ENCODE results near the gene LANCL1. TPM values are rescaled to one million over a fixed set of nuclear protein-coding genes. Genes with fewer than 3 reads are reported as not detected.
"Not testable (repeated sequence)": the region's sequence is repeated elsewhere in the genome, so short reads cannot be mapped to it uniquely, and the experiment has no call there.

Gene LANCL1
- total RNA-seq, 2 experiments from 2014 or later, result 43.3 to 45.4 TPM

DNA sequence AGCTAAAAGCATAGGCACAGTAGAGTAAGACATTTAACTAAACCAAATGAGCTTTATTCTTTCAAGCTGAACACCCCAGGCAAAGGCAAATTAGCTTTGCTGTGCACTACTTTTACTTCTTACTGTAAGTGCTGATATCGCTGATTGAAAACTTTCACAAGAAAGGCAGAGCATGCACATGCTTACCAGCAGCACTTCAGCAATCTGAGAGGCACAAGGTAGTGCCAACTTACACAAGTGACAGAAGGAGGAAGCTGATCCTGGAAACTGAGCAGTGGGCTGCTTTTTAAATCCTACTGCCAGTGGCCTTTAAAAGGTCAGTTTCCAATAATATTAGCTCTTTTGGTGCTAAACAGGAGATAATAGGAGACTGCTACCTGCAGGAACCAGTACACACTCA is 43.9 kb downstream of the LANCL1 start:
- no peak for DNase-seq
- Mint-ChIP-seq H3K36me3 (ENCODE audit: low read depth) (peaks cover 82% of the 10 kb centered on the region), H3K27ac (no peak overlapping the region), H3K27me3 (no peaks in the 10 kb centered on the region), H3K4me3 (no peak overlapping the region), H3K4me1 (no peaks in the 10 kb centered on the region), H3K9me3 (ENCODE audit: low read depth) (peaks cover 17% of the 10 kb centered on the region)
- ChIA-PET CTCF (no interaction called here), POLR2A (no interaction called here)
- no peak for ATAC-seq
- intact Hi-C loops (cut with DNase I, micrococcal nuclease), result no loop called here

DNA sequence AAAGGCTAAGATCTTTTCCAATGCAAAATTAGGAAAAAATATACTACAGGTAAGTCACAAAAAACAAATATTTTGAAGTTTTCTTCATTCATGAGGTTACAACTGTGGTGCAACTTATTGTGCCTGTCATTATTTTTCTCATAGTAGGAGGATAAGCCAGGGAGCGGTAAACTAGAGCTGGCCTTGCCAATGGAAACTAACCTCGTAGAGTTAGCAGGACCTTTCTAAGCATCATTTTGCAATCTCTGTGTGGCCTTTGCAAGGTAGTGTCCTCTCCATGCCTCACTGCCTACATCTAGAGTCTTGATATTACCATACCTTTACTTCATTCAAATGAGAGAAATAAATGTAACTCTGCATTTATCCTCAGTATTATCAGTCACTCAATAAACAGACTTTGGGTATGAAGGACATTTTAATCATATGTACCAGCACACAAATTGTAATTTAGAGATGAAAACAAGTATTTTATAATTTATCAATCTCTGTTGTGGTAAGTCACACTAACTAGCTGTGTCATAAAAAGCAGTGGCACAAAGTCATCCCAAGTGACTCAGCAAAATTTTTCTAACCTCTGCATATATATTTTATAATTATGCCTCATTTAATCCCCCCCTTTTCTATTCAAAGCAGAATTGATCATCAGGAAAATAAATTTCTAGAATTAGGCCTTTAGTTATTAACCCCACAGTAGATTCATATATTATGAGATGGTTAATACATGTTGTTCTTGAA is 47.0 kb downstream of the LANCL1 start:
- ATAC-seq, result no peak
- intact Hi-C loops (cut with DNase I, micrococcal nuclease), result no loop called here
- peaks cover 39% of the 10 kb centered on the region for H3K9me3 Mint-ChIP-seq (ENCODE audit: low read depth)

DNA sequence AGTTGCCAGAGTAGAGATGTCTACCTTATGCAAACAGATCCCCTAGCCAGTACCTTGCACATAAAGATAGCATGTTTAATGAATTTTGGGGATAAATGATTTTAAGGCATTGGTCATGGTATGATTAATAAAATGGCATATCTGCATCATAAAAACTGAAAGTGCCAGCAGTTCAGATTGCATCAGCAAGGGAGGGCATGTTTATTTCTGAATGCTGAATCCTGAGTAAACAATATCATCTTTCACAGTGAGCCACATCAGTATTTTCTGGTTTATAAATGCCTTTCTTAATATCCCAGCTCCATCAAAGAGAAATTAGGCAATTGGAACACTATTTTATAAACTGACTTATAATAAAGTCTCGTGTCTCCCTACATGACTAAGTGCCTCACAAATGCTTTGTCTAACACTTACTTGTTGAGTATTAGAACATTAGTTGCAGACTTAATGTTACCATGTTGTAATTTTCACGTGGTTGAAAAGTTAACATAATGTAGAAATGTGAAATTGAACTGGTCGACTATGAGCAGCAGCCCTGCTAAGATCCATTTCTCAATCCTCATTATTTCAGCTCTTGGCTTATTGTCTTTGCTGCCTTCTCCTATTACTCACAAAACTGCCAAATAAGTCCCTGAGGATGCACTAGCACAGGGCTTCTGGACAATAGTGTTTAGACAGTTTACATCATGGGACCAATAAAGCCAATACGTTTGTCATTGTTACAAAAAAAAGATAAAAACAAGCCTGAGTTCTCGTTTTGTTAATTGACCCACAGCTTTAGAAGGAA is 48.0 kb downstream of the LANCL1 start:
- ChIA-PET POLR2A (no interaction called here), CTCF (no interaction called here)
- DNase-seq (no peak), ATAC-seq (no peak)
- H3K9me3 Mint-ChIP-seq (ENCODE audit: low read depth), result peaks cover 45% of the 10 kb centered on the region
- intact Hi-C loops (cut with DNase I, micrococcal nuclease), result no loop called here
- H3K27ac Mint-ChIP-seq, result no peak overlapping the region
- H3K4me3 Mint-ChIP-seq, result no peak overlapping the region
- no peaks in the 10 kb centered on the region for H3K4me1 Mint-ChIP-seq
- H3K36me3 Mint-ChIP-seq (ENCODE audit: low read depth), result peaks cover 50% of the 10 kb centered on the region
- no peaks in the 10 kb centered on the region for H3K27me3 Mint-ChIP-seq

More for the DNA sequence above, 47.0 kb downstream of the LANCL1 start:
- Mint-ChIP-seq H3K4me1 (no peaks in the 10 kb centered on the region), H3K27me3 (no peaks in the 10 kb centered on the region), H3K36me3 (ENCODE audit: low read depth) (peaks cover 60% of the 10 kb centered on the region), H3K27ac (no peak overlapping the region), H3K4me3 (no peak overlapping the region)
- CTCF ChIA-PET, result no interaction called here
- POLR2A ChIA-PET, result no interaction called here
- DNase-seq, result no peak

DNA sequence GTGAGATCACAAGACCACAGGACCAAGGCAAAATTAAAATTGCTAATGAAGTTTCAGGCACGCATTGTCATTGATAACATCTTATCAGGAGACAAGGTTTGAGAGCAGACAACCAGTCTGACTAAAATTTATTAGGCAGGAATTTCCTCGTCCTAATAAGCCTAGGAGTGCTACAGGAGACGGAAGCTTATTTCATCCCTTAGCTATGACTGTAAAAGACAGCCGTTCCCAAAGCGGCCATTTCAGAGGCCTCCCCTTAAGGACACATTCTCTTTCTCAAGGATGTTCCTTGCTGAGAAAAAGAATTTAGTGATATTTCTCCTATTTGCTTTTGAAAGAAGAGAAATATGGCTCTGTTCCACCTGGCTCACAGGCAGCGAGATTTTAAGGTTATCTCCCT is 49.2 kb downstream of the LANCL1 start:
- intact Hi-C loops (cut with DNase I, micrococcal nuclease); POLR2A ChIA-PET; H3K27ac Mint-ChIP-seq; H3K4me3 Mint-ChIP-seq; ATAC-seq; H3K4me1 Mint-ChIP-seq; DNase-seq; H3K27me3 Mint-ChIP-seq; CTCF ChIA-PET: not testable (repeated sequence)
- peaks cover 37% of the 10 kb centered on the region for H3K36me3 Mint-ChIP-seq (ENCODE audit: low read depth)
- H3K9me3 Mint-ChIP-seq (ENCODE audit: low read depth), result peaks cover 45% of the 10 kb centered on the region

DNA sequence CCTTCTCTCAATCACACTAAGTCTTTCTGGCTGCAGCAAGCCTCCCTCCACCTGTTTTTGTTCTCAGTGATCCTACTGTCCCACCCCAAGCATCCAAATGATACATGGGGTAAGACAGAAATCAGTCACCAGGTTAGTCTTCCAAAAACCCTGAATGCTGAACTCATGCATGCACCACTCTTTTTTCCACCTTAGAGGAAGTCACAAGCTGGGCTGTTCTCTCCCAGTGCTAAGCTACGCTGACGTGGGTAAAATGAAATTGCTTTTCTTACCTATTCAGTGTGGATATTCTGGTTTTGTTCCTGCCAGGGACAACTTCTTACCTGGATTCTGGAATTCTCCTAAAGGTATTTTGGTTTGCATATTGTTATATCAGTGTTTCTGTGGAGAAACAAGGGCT is 54.2 kb downstream of the LANCL1 start:
- Mint-ChIP-seq H3K9me3 (ENCODE audit: low read depth) (peaks cover 25% of the 10 kb centered on the region), H3K4me1 (no peaks in the 10 kb centered on the region), H3K27me3 (peaks cover 5% of the 10 kb centered on the region), H3K4me3 (no peak overlapping the region), H3K27ac (no peak overlapping the region), H3K36me3 (ENCODE audit: low read depth) (no peaks in the 10 kb centered on the region)
- POLR2A ChIA-PET, result no interaction called here
- DNase-seq, result no peak
- intact Hi-C loops (cut with DNase I, micrococcal nuclease), result no loop called here
- CTCF ChIA-PET, result no interaction called here
- ATAC-seq, result no peak

DNA sequence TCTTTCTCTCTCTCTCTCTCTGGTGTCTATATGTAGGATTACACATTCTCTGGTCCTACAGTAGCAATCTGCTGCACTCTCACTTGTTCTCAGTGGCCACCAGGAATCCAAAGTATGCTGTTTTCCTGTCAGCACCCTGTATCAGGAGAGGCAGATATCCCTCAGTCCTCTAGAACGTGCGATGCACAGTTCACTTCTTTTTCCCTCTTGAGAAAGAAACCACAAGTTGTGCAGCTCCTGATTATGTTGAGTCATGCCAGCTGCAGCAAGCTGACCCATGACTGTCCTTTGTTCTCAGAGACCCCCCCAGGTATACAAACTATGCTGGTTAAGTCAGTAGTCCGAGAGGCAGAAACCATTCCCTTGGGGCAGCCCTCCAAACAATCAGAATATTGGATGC is 54.6 kb downstream of the LANCL1 start:
- Mint-ChIP-seq H3K36me3 (ENCODE audit: low read depth) (no peaks in the 10 kb centered on the region), H3K4me3 (no peak overlapping the region), H3K4me1 (no peaks in the 10 kb centered on the region), H3K27me3 (peaks cover 5% of the 10 kb centered on the region), H3K27ac (no peak overlapping the region), H3K9me3 (ENCODE audit: low read depth) (peaks cover 21% of the 10 kb centered on the region)
- intact Hi-C loops (cut with DNase I, micrococcal nuclease), result no loop called here
- no peak for DNase-seq
- ATAC-seq, result no peak
- CTCF ChIA-PET, result no interaction called here
- POLR2A ChIA-PET, result no interaction called here

DNA sequence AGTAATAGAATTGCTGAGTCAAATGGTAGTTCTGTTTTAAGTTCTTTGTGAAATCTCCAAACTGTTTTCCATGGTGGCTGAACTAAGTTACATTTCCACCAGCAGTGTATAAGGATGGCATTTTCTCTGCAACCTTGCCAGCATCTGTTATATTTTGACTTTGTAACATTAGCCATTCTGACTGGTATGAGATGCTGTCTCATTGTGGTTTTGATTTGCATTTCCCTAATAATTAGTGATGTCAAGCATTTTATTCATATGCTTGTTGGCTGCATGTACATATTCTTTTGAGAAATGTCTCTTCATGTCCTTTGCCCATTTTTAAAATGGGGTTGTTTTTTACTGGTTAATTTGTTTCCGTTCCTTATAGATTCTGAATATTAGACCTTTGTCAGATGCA is 63.9 kb downstream of the LANCL1 start:
- Mint-ChIP-seq H3K36me3 (ENCODE audit: low read depth) (no peaks in the 10 kb centered on the region), H3K27me3 (no peaks in the 10 kb centered on the region), H3K27ac (no peak overlapping the region), H3K9me3 (ENCODE audit: low read depth) (peaks cover 7% of the 10 kb centered on the region), H3K4me1 (no peaks in the 10 kb centered on the region), H3K4me3 (no peak overlapping the region)
- DNase-seq (no peak), ATAC-seq (no peak)
- ChIA-PET POLR2A (no interaction called here), CTCF (no interaction called here)
- intact Hi-C loops (cut with DNase I, micrococcal nuclease), result no loop called here

DNA sequence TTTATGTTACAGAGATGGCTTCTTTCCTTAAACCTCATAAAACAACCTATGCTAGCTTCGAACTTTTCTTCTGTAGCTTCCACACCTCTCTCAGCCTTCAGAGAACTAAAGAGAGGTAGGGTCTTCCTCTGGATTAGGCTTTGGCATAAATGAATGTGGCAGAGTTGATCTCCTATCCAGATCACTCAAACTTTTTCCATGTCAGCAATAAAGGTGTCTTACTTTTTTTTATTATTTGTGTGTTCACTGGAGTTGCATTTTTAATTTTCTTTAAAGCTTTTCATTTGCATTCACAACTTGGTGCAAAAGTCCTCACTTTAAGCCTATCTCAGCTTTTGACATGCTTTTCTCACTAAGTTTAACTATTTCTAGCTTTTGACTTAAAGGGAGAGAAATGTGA is 66.0 kb downstream of the LANCL1 start:
- H3K27ac Mint-ChIP-seq, result no peak overlapping the region

DNA sequence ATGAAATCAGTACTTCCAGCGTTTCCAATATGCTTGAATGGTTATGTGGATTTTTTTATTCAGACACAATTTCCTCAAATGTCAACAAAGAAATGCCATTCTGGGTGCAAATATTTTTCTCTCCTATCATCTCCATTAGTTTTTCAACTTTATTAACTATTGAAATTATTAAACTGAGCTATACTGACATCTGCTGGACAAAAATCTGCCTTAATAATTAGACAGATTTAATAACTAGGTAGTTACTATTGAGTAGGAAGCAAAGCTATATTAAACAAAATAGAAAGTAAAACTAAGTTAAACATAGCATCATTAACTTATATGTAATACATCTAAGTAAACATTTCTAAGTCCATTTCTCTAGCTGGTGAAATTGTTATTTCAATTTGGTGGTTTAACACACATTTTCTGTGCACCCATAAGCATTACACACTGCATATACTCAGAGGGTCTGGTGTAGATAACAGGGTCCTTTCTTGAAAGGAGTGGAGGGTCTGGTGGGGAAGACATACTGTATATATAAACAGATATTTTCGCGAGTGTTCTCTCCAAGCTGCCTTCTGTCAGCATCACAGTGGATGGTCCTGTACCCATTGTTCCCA is 77.0 kb downstream of the LANCL1 start:
- DNase-seq (no peak), ATAC-seq (no peak)
- Mint-ChIP-seq H3K4me3 (no peak overlapping the region), H3K36me3 (ENCODE audit: low read depth) (no peaks in the 10 kb centered on the region), H3K27me3 (peaks cover 7% of the 10 kb centered on the region), H3K9me3 (ENCODE audit: low read depth) (no peaks in the 10 kb centered on the region), H3K27ac (no peak overlapping the region), H3K4me1 (no peaks in the 10 kb centered on the region)
- POLR2A ChIA-PET, result no interaction called here
- CTCF ChIA-PET, result interaction anchor here (1.2 kb wide), 1 partner anchor 8 kb away, joined by 5 read pairs; no protein-coding TSS in a partner anchor
- intact Hi-C loops (cut with DNase I, micrococcal nuclease), result no loop called here

More for the DNA sequence above, 66.0 kb downstream of the LANCL1 start:
- ChIA-PET CTCF (no interaction called here), POLR2A (no interaction called here)
- Mint-ChIP-seq H3K4me3 (no peak overlapping the region), H3K36me3 (ENCODE audit: low read depth) (no peaks in the 10 kb centered on the region), H3K27me3 (peaks cover 5% of the 10 kb centered on the region), H3K9me3 (ENCODE audit: low read depth) (peaks cover 7% of the 10 kb centered on the region), H3K4me1 (no peaks in the 10 kb centered on the region)
- ATAC-seq, result no peak
- intact Hi-C loops (cut with DNase I, micrococcal nuclease), result no loop called here
- no peak for DNase-seq

DNA sequence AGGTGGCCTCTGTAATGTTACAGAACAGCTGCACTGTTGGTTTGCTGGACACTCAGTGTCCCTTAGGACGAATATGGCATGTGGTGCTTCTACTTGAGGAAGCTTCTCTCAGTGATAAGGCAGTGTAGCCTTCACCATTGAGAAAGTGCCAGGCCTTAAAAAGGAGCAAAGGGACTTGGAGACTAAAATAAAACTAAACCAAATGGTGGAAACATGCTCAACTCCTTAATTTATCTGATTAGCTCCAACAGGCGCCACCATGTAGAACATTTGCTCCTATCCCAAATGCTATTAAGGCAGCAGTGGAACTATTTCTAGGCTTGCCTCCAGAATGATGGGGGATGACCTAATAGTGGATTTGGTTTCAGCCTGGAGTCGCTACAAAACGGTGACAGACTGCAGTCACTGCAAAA is 84.1 kb downstream of the LANCL1 start:
- Mint-ChIP-seq H3K4me1 (no peaks in the 10 kb centered on the region), H3K4me3 (no peak overlapping the region), H3K27me3 (peaks cover 4% of the 10 kb centered on the region), H3K36me3 (ENCODE audit: low read depth) (no peaks in the 10 kb centered on the region), H3K9me3 (ENCODE audit: low read depth) (no peaks in the 10 kb centered on the region), H3K27ac (no peak overlapping the region)
- ChIA-PET POLR2A (no interaction called here), CTCF (interaction anchor here (0.7 kb wide), 1 partner anchor 293 kb away, joined by 3 read pairs; no protein-coding TSS in a partner anchor)
- intact Hi-C loops (cut with DNase I, micrococcal nuclease), result no loop called here
- ATAC-seq (no peak), DNase-seq (no peak)

DNA sequence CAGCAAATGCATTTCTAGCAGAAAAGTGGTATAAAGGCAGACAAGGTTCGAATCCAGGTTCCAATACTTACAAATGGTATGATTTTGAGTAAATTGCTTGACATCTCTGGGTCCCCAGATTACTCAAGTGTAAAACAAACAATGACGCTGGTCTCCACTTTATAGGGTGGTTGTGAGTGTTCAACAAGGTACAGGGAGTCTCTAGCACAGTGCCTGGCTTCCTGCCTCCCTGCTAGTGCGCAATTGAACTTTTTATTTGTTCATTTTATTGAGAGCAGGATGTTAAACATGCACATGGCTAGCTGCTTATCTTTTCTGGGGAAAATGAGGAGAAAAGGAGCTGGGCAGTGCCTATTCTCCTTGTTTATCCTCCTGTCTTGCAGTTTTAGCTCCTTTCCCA is 86.7 kb downstream of the LANCL1 start:
- Mint-ChIP-seq H3K9me3 (ENCODE audit: low read depth) (no peaks in the 10 kb centered on the region), H3K27me3 (peaks cover 2% of the 10 kb centered on the region), H3K27ac (no peak overlapping the region), H3K4me3 (no peak overlapping the region), H3K4me1 (no peaks in the 10 kb centered on the region), H3K36me3 (ENCODE audit: low read depth) (no peaks in the 10 kb centered on the region)
- ChIA-PET POLR2A (no interaction called here), CTCF (interaction anchor here (0.8 kb wide), 1 partner anchor 12 kb away, joined by 5 read pairs; no protein-coding TSS in a partner anchor)
- intact Hi-C loops (cut with DNase I, micrococcal nuclease), result no loop called here
- ATAC-seq (no peak), DNase-seq (no peak)

DNA sequence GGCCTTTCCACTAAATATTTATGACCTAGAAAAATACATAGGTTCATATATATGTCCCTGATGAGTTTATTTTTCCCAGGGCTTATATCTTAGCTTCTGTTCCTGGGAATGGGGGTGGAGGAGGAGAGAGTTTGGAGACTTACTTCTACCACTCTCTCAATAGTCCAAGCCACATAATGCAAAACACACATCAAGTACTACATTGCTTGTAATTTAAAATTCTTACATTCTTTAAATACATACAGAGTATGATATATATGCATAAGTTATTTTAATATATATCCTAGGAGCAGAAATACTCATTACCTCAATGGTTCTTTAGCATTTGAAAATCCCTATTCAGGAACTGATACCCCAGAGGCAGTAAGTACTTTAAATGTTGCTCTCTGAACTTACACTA is 88.4 kb downstream of the LANCL1 start:
- POLR2A ChIA-PET, result no interaction called here
- peaks cover 5% of the 10 kb centered on the region for H3K27me3 Mint-ChIP-seq
- intact Hi-C loops (cut with DNase I, micrococcal nuclease), result no loop called here

More for the DNA sequence above, 88.4 kb downstream of the LANCL1 start:
- no peak overlapping the region for H3K4me3 Mint-ChIP-seq
- H3K36me3 Mint-ChIP-seq (ENCODE audit: low read depth), result no peaks in the 10 kb centered on the region
- no peak overlapping the region for H3K27ac Mint-ChIP-seq
- CTCF ChIA-PET, result no interaction called here
- ATAC-seq, result no peak
- DNase-seq, result no peak
- no peaks in the 10 kb centered on the region for H3K9me3 Mint-ChIP-seq (ENCODE audit: low read depth)
- no peaks in the 10 kb centered on the region for H3K4me1 Mint-ChIP-seq

Data from activated CD4-positive, alpha-beta T cell treated with anti-CD3 and anti-CD28 coated beads for 36 hours (primary cell).